HCT116 (cell line): ENCODE results near the gene RNF183.

ENCODE experiments used
- ATF3 ChIP-seq: IDR thresholded peaks from 2 replicates; pipeline ENCODE4 v1.6.1; 2012
- CEBPB ChIP-seq: IDR thresholded peaks from 2 replicates; pipeline ENCODE4 v1.6.1; 2012; ENCODE audit warnings: low read depth
- EZH2 ChIP-seq: fragments of 200-600 bp; sonication (generic); IDR thresholded peaks from 2 replicates; pipeline ENCODE4 v1.6.1; 2017; ENCODE audit warnings: antibody characterized with exemption, mixed run types
- FOSL1 ChIP-seq: IDR thresholded peaks from 2 replicates; pipeline ENCODE4 v1.6.1; 2012; ENCODE audit warnings: low read depth
- JUND ChIP-seq: IDR thresholded peaks from 2 replicates; pipeline ENCODE4 v1.6.1; 2012
- POLR2A ChIP-seq: IDR thresholded peaks from 2 replicates; pipeline ENCODE4 v1.7.0; 2011; ENCODE audit warnings: borderline replicate concordance; ENCODE audit not compliant: insufficient read depth, insufficient read length; ENCODE audit errors: extremely low read depth
- POLR2AphosphoS5 ChIP-seq: IDR thresholded peaks from 2 replicates; pipeline ENCODE4 v1.6.1; 2011; ENCODE audit warnings: mild to moderate bottlenecking, low read depth, low read length, moderate library complexity
- RAD21 ChIP-seq: IDR thresholded peaks from 2 replicates; pipeline ENCODE4 v1.6.1; 2012; ENCODE audit warnings: low read depth, mild to moderate bottlenecking
- REST ChIP-seq: IDR thresholded peaks from 2 replicates; pipeline ENCODE4 v1.6.1; 2012; ENCODE audit warnings: low read depth
- SIN3A ChIP-seq: IDR thresholded peaks from 2 replicates; pipeline ENCODE4 v1.6.1; 2012; ENCODE audit warnings: low read depth
- SP1 ChIP-seq: IDR thresholded peaks from 2 replicates; pipeline ENCODE4 v1.6.1; 2012; ENCODE audit warnings: low read depth
- TCF7L2 ChIP-seq: IDR thresholded peaks from 2 replicates; pipeline ENCODE4 v1.7.0; 2011; ENCODE audit warnings: borderline replicate concordance, inconsistent platforms; ENCODE audit not compliant: insufficient read depth, insufficient read length; ENCODE audit errors: extremely low read depth
- ZNF274 ChIP-seq: fragments of 200-500 bp; sonication (Bioruptor generic); IDR thresholded peaks from 2 replicates; pipeline ENCODE4 v1.6.1; 2014; ENCODE audit warnings: mild to moderate bottlenecking, low read depth, low read length, inconsistent platforms
- TF ChIP-seq, protein P1 (sequence below), 3 experiments: fragments of 200-600 bp in 1 of 3; sonication (generic) in 1 of 3; IDR thresholded peaks in 2 of 3; conservative IDR thresholded peaks in 1 of 3; 2 replicates each; pipeline ENCODE4 v1.5.1; 2012 to 2017; ENCODE audit warnings: low read depth in 2 of 3, low read length in 2 of 3, antibody characterized with exemption in 1 of 3, borderline replicate concordance in 1 of 3, control low read depth in 1 of 3, mild to moderate bottlenecking in 1 of 3, mixed read lengths in 1 of 3, mixed run types in 1 of 3, moderate library complexity in 1 of 3; ENCODE audit not compliant: insufficient read depth in 1 of 3

DNA sequence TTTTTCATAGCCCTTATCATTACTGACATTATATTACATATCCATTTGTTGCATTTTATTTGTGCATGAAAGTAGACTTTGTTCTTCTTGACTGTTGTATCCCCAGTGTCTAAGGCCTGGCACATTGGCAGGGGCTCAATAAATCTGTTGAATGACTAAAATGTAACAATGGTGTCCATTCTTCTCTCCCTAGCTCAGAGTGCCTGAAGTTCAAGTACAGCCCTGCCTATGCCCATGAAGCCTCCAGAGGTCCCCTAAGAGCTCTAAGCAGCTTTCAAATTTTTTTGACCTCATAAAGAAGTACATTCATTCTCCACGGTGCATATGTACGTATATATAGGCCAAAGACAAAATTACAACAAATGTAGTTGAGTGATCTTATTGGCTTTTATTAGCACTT, 42.0 kb upstream of the RNF183 start:
- TF ChIP-seq POLR2AphosphoS5 (no peak), FOSL1 (no peak), EZH2 (no peak), SIN3A (no peak), JUND (no peak), RAD21 (no peak), ZNF274 (no peak), TCF7L2 (no peak), POLR2A (no peak), CEBPB (no peak), ATF3 (no peak), SP1 (no peak), REST (no peak)
- TF ChIP-seq, protein P1, sequence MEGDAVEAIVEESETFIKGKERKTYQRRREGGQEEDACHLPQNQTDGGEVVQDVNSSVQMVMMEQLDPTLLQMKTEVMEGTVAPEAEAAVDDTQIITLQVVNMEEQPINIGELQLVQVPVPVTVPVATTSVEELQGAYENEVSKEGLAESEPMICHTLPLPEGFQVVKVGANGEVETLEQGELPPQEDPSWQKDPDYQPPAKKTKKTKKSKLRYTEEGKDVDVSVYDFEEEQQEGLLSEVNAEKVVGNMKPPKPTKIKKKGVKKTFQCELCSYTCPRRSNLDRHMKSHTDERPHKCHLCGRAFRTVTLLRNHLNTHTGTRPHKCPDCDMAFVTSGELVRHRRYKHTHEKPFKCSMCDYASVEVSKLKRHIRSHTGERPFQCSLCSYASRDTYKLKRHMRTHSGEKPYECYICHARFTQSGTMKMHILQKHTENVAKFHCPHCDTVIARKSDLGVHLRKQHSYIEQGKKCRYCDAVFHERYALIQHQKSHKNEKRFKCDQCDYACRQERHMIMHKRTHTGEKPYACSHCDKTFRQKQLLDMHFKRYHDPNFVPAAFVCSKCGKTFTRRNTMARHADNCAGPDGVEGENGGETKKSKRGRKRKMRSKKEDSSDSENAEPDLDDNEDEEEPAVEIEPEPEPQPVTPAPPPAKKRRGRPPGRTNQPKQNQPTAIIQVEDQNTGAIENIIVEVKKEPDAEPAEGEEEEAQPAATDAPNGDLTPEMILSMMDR (IDR thresholded peaks at IDR 0.05 in 2 of 3, conservative IDR thresholded peaks at IDR 0.05 in 1 of 3; ENCODE audit: borderline replicate concordance in 1 of 3, insufficient read depth in 1 of 3, low read depth in 2 of 3, low read length in 2 of 3) = no peak
